ENCODE measurements around the gene MEGF11.

Gene MEGF11

GRCh38 chr15:66241087-66241907 is 12.3 kb downstream of the MEGF11 start:
- no peak overlapping the region for H3K4me3 ChIP-seq (ENCODE audit: low read depth, low read length)
- 0 out of 2 replicates have a peak, but pooled peaks have one; percentile 61 for TF ChIP-seq ZNF571 (tag by site-specific recombination; IDR thresholded peaks at IDR 0.05)
- no peak for TF ChIP-seq ZNF707 (tag by site-specific recombination; IDR thresholded peaks at IDR 0.05)
- TF ChIP-seq ZIC2 (tag by site-specific recombination; IDR thresholded peaks at IDR 0.05) = peak; percentile 70
- ChIA-PET CTCF (interaction anchor here (1.2 kb wide), 2 partner anchors 9 to 10 kb away, joined by 3 to 4 read pairs; no protein-coding TSS in a partner anchor), POLR2A (no interaction called here)
- H3K27ac ChIP-seq (ENCODE audit: extremely low read depth, low read depth, low read length) = no peak overlapping the region
- no peaks in the 10 kb centered on the region for H3K36me3 ChIP-seq (ENCODE audit: control insufficient read depth in 2 of 2, insufficient read depth in 1 of 2, low read length in 2 of 2)
- no peaks in the 10 kb centered on the region for H3K4me1 ChIP-seq (ENCODE audit: control insufficient read depth, insufficient read depth, low read length)
- no peaks in the 10 kb centered on the region for H3K9me3 ChIP-seq (ENCODE audit: control insufficient read depth, insufficient read depth, low read depth, low read length)

GRCh38 chr15:66240240-66240794 is 13.2 kb downstream of the MEGF11 start:
- H3K9me3 ChIP-seq (ENCODE audit: control insufficient read depth, insufficient read depth, low read depth, low read length) = no peaks in the 10 kb centered on the region
- H3K27ac ChIP-seq (ENCODE audit: extremely low read depth, low read depth, low read length) = no peak overlapping the region
- TF ChIP-seq SP7 (tag by site-specific recombination; IDR thresholded peaks at IDR 0.05) (no peak), ZNF776 (tag by site-specific recombination; IDR thresholded peaks at IDR 0.05; ENCODE audit: borderline replicate concordance) (no peak)
- H3K4me1 ChIP-seq (ENCODE audit: control insufficient read depth, insufficient read depth, low read length) = no peaks in the 10 kb centered on the region
- ChIA-PET POLR2A (no interaction called here), CTCF (interaction anchor here (0.6 to 1.4 kb wide), 5 partner anchors 9 to 48 kb away, joined by 3 to 4 read pairs (median 3); no protein-coding TSS in a partner anchor)
- no peak overlapping the region for H3K4me3 ChIP-seq (ENCODE audit: low read depth, low read length)
- no peaks in the 10 kb centered on the region for H3K36me3 ChIP-seq (ENCODE audit: control insufficient read depth in 2 of 2, insufficient read depth in 1 of 2, low read length in 2 of 2)

- no peak overlapping the region for H3K4me3 ChIP-seq (ENCODE audit: low read depth, low read length)
- TF ChIP-seq ZNF768 (tag by site-specific recombination; IDR thresholded peaks at IDR 0.05) (no peak), ZNF600 (tag by site-specific recombination; IDR thresholded peaks at IDR 0.05) (peak; percentile 94), ZNF114 (tag by site-specific recombination; IDR thresholded peaks at IDR 0.05) (no peak), ZNF48 (tag by site-specific recombination; IDR thresholded peaks at IDR 0.05) (no peak), OVOL3 (tag by site-specific recombination; IDR thresholded peaks at IDR 0.05) (no peak)
- H3K4me1 ChIP-seq (ENCODE audit: control insufficient read depth, insufficient read depth, low read length) = no peaks in the 10 kb centered on the region
- H3K27ac ChIP-seq (ENCODE audit: extremely low read depth, low read depth, low read length) = no peak overlapping the region
- POLR2A ChIA-PET = no interaction called here
- no peaks in the 10 kb centered on the region for H3K36me3 ChIP-seq (ENCODE audit: control insufficient read depth in 2 of 2, insufficient read depth in 1 of 2, low read length in 2 of 2)
- CTCF ChIA-PET = interaction anchor here (0.6 to 1.4 kb wide), 4 partner anchors 12 to 203 kb away, joined by 3 to 6 read pairs (median 3); no protein-coding TSS in a partner anchor
- H3K9me3 ChIP-seq (ENCODE audit: control insufficient read depth, insufficient read depth, low read depth, low read length) = no peaks in the 10 kb centered on the region
Measured at GRCh38 chr15:66239514-66239913, 14.0 kb downstream of the MEGF11 start.

DNA sequence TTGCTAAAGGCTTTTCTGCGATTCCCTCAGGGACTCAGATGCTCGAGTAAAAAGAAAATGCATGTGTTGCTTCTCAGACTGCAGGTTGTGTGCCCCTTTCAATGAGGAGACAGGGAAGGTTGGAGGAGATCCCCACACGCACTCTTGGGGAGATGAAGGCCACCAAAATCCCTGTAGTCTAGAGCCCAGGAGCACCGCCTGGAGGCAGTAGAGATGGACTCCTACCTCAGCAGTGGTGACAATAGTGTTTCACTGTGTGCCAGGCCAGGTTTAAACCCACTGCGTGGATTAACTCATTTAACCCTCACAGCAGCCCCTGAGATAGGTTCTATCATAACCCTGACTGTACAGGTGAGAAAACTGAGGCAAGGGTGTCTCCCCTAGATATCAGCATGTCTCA is 15.2 kb downstream of the MEGF11 start:
- H3K27ac ChIP-seq (ENCODE audit: extremely low read depth, low read depth, low read length) = no peak overlapping the region
- no peaks in the 10 kb centered on the region for H3K36me3 ChIP-seq (ENCODE audit: control insufficient read depth in 2 of 2, insufficient read depth in 1 of 2, low read length in 2 of 2)
- ChIA-PET CTCF (interaction anchor here (0.6 to 1.2 kb wide), 2 partner anchors 13 to 158 kb away, joined by 3 to 6 read pairs; no protein-coding TSS in a partner anchor), POLR2A (no interaction called here)
- no peaks in the 10 kb centered on the region for H3K9me3 ChIP-seq (ENCODE audit: control insufficient read depth, insufficient read depth, low read depth, low read length)
- no peaks in the 10 kb centered on the region for H3K4me1 ChIP-seq (ENCODE audit: control insufficient read depth, insufficient read depth, low read length)
- no peak overlapping the region for H3K4me3 ChIP-seq (ENCODE audit: low read depth, low read length)
- TF ChIP-seq HOXA7 (CRISPR knock-in tag; IDR thresholded peaks at IDR 0.05; ENCODE audit: borderline replicate concordance) = no peak
- no peak for TF ChIP-seq BCL11A (tag by site-specific recombination; IDR thresholded peaks at IDR 0.05; ENCODE audit: low read depth)
- TF ChIP-seq ZNF544 (tag by site-specific recombination; IDR thresholded peaks at IDR 0.05) = no peak
- TF ChIP-seq SETDB1 (IDR thresholded peaks at IDR 0.05; ENCODE audit: insufficient read length, low read length) = no peak
- no peak for TF ChIP-seq ZNF366 (tag by site-specific recombination; conservative IDR thresholded peaks at IDR 0.05)
- TF ChIP-seq ZNF449 (tag by site-specific recombination; IDR thresholded peaks at IDR 0.05) = no peak
- TF ChIP-seq ZBTB48 (tag by site-specific recombination; IDR thresholded peaks at IDR 0.05) = no peak
- TF ChIP-seq, protein P1, sequence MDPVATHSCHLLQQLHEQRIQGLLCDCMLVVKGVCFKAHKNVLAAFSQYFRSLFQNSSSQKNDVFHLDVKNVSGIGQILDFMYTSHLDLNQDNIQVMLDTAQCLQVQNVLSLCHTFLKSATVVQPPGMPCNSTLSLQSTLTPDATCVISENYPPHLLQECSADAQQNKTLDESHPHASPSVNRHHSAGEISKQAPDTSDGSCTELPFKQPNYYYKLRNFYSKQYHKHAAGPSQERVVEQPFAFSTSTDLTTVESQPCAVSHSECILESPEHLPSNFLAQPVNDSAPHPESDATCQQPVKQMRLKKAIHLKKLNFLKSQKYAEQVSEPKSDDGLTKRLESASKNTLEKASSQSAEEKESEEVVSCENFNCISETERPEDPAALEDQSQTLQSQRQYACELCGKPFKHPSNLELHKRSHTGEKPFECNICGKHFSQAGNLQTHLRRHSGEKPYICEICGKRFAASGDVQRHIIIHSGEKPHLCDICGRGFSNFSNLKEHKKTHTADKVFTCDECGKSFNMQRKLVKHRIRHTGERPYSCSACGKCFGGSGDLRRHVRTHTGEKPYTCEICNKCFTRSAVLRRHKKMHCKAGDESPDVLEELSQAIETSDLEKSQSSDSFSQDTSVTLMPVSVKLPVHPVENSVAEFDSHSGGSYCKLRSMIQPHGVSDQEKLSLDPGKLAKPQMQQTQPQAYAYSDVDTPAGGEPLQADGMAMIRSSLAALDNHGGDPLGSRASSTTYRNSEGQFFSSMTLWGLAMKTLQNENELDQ (tag by site-specific recombination; IDR thresholded peaks at IDR 0.05; ENCODE audit: low read depth) = no peak
- TF ChIP-seq ZNF23 (tag by site-specific recombination; IDR thresholded peaks at IDR 0.05; ENCODE audit: borderline replicate concordance) = no peak
- TF ChIP-seq ZSCAN5A (tag by site-specific recombination; IDR thresholded peaks at IDR 0.05) = no peak
- no peak for TF ChIP-seq SP3 (tag by site-specific recombination; IDR thresholded peaks at IDR 0.05)
- no peak for TF ChIP-seq ZNF24 (tag by site-specific recombination; IDR thresholded peaks at IDR 0.05)
- TF ChIP-seq ZNF423 (tag by site-specific recombination; IDR thresholded peaks at IDR 0.05) = no peak
